Hepatocyte (in vitro differentiated cells): ENCODE results near the gene GLS2. TPM values are rescaled to one million over a fixed set of nuclear protein-coding genes. Genes with fewer than 3 reads are reported as not detected.

Source experiments
- DNase-seq: peaks from one replicate; pipeline ENCODE4 v3.0.0-alpha.2; 2016; ENCODE audit warnings: low spot score
- H2AFZ ChIP-seq: fragments of 200-600 bp; sonication (generic); 2 replicates; pipeline ENCODE4 v1.6.0; 2016; ENCODE audit warnings: antibody characterized with exemption, mild to moderate bottlenecking
- H3K27ac ChIP-seq: fragments of 200-600 bp; sonication (generic); 2 replicates; pipeline ENCODE4 v1.5.1; 2016; ENCODE audit warnings: mild to moderate bottlenecking
- H3K27me3 ChIP-seq: fragments of 200-600 bp; sonication (generic); 2 replicates; pipeline ENCODE4 v1.6.1; 2016
- H3K36me3 ChIP-seq: fragments of 200-600 bp; sonication (generic); replicated peaks from 2 replicates; pipeline ENCODE4 v1.5.1; 2016; ENCODE audit warnings: low read depth; ENCODE audit not compliant: insufficient read depth
- H3K4me1 ChIP-seq: fragments of 200-600 bp; sonication (generic); 2 replicates; pipeline ENCODE4 v1.5.1; 2016; ENCODE audit warnings: mild to moderate bottlenecking, moderate library complexity; ENCODE audit not compliant: insufficient read depth
- H3K4me2 ChIP-seq: fragments of 200-600 bp; sonication (generic); 2 replicates; pipeline ENCODE4 v1.6.0; 2016
- H3K4me3 ChIP-seq: fragments of 200-600 bp; sonication (generic); 2 replicates; pipeline ENCODE4 v1.5.1; 2016; ENCODE audit warnings: mild to moderate bottlenecking
- H3K79me2 ChIP-seq: fragments of 200-600 bp; sonication (generic); 2 replicates; pipeline ENCODE4 v1.6.0; 2017; ENCODE audit warnings: mild to moderate bottlenecking
- H3K9me2 ChIP-seq: fragments of 200-600 bp; sonication (generic); replicated peaks from 2 replicates; pipeline ENCODE4 v1.6.0; 2017; ENCODE audit warnings: mild to moderate bottlenecking; ENCODE audit not compliant: insufficient read depth
- H3K9me3 ChIP-seq: fragments of 200-600 bp; sonication (generic); 2 replicates; pipeline ENCODE4 v1.5.1; 2016; ENCODE audit warnings: low read depth, mild to moderate bottlenecking
- H4K20me1 ChIP-seq: fragments of 200-600 bp; sonication (generic); 2 replicates; pipeline ENCODE4 v1.6.0; 2016; ENCODE audit warnings: mild to moderate bottlenecking; ENCODE audit not compliant: insufficient read depth, poor library complexity, severe bottlenecking
- CTCF ChIP-seq: fragments of 200-600 bp; sonication (generic); IDR thresholded peaks from 2 replicates; pipeline ENCODE4 v1.5.1; 2016; ENCODE audit warnings: antibody characterized with exemption, mild to moderate bottlenecking; ENCODE audit not compliant: poor library complexity
- EZH2 ChIP-seq: fragments of 200-600 bp; sonication (generic); IDR thresholded peaks from 2 replicates; pipeline ENCODE4 v1.6.1; 2016; ENCODE audit warnings: antibody characterized with exemption, mild to moderate bottlenecking, borderline replicate concordance
- EZH2phosphoT487 ChIP-seq: fragments of 200-600 bp; sonication (generic); IDR thresholded peaks from one replicate; pipeline ENCODE4 v1.6.1; 2018; ENCODE audit warnings: antibody characterized with exemption, mild to moderate bottlenecking, low read depth, moderate library complexity; ENCODE audit not compliant: unreplicated experiment, severe bottlenecking
- WGBS: methylation state at CpG from one replicate; pipeline ENCODE4 v1.1.6; 2016; ENCODE audit warnings: low lambda C conversion rate; ENCODE audit errors: missing lambda C conversion rate; 5-methylcytosine and 5-hydroxymethylcytosine counted together
- polyA plus RNA-seq: library from polyadenylated mRNA; unstranded; fragments of >200 nt; fragmentation: Nextera tagmentation; extraction: Ambion mirVana; gene quantifications from 2 replicates; pipeline ENCODE4 v1.2.1, GENCODE V29; 2016
- total RNA-seq: library from RNA; depleted of rRNA; stranded (reverse); fragments of >200 nt; gene quantifications from 2 replicates; pipeline ENCODE4 v1.2.3, GENCODE V29; 2014

GLS2 gene
- total and polyA plus RNA-seq, 2 experiments from 2014 or later = 3.5 to 6.4 TPM

DNA sequence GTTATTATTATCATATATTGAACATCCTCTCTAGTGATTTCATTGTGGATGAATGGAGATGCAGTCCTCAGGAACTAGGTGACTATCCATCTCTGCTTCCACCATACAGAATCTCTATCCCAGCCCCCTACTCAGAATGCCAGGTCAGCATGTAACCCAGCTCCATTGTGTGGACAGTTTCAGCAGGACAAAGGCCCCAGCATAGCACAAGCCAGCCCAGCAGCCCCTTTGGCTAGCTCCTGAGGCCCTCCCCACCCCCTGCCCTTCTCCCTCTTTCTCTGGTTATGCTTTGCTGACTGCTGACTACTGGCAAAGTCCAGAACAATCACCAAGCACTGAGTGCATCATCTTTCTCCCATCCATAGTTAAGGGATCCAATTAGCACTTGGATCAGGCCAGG is 25.4 kb downstream of the GLS2 start:
- no peak for DNase-seq
- H4K20me1 ChIP-seq = no peaks in the 10 kb centered on the region
- TF ChIP-seq CTCF = no peak
- TF ChIP-seq EZH2phosphoT487 = no peak
- no peaks in the 10 kb centered on the region for H3K9me2 ChIP-seq
- H3K4me2 ChIP-seq = no peak overlapping the region
- H2AFZ ChIP-seq = no peak overlapping the region
- H3K36me3 ChIP-seq = no peaks in the 10 kb centered on the region
- H3K27me3 ChIP-seq = no peaks in the 10 kb centered on the region
- peaks cover 3% of the 10 kb centered on the region for H3K4me1 ChIP-seq
- no peaks in the 10 kb centered on the region for H3K79me2 ChIP-seq
- no peaks in the 10 kb centered on the region for H3K9me3 ChIP-seq
- H3K27ac ChIP-seq = no peak overlapping the region
- H3K4me3 ChIP-seq = no peak overlapping the region

DNA sequence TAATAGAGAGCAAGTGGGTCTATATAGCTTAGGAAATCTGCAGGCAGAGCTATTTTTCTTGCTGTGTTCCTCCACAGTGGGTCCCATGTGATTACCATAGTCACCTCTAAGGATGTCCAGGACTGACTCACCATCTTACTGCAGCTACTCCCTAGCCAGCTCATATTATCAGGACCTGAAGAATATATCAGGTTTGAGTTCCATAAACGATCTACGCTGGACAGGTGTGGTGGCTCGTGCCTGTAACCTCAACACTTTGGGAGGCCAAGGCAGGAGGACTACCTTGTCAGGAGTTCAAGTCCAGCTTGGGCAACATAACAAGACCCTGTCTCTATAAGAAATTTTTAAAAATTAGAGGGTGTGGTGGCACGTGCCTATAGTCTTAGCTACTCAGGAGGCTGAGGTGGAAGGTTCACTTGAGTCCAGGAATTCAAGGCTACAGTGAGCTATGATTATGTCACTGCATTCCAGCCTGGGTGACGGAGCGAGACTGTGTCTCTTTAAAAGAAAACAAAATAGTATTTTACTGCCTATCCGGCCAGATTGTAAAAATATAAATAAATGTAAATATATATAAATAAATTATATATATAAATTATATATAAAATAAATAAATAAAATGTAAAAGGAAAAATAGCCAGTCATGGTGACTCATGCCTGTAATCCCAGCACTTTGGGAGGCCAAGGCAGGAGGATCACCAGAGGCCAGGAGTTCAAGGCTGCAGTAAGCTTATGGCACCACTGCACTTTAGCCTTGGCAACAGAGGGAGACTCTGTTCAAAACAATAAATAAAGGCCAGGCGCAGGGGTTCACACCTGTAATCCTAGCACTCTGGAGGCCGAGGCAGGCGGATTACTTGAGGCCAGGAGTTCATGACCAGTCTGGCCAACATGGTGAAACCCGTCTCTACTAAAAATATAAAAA is 26.5 kb downstream of the GLS2 start:
- 88% methylated on average over 11 of the region's 11 CpGs for WGBS
- Histone ChIP-seq H3K79me2 (no peaks in the 10 kb centered on the region), H3K4me1 (peaks cover 3% of the 10 kb centered on the region), H3K27me3 (no peaks in the 10 kb centered on the region), H3K36me3 (no peaks in the 10 kb centered on the region), H3K9me2 (no peaks in the 10 kb centered on the region), H2AFZ (no peak overlapping the region), H4K20me1 (no peaks in the 10 kb centered on the region), H3K9me3 (no peaks in the 10 kb centered on the region), H3K27ac (no peak overlapping the region), H3K4me3 (no peak overlapping the region), H3K4me2 (no peak overlapping the region)
- TF ChIP-seq EZH2phosphoT487 = no peak
- no peak for TF ChIP-seq CTCF
- TF ChIP-seq EZH2 = no peak
- no peak for DNase-seq

GRCh38 chr12:56457817-56458216 is 30.1 kb downstream of the GLS2 start:
- Histone ChIP-seq H3K36me3 (no peaks in the 10 kb centered on the region), H3K27ac (no peak overlapping the region), H3K4me2 (no peak overlapping the region), H3K27me3 (no peaks in the 10 kb centered on the region), H3K79me2 (no peaks in the 10 kb centered on the region), H3K4me3 (no peak overlapping the region), H2AFZ (no peak overlapping the region), H3K9me2 (no peaks in the 10 kb centered on the region), H4K20me1 (no peaks in the 10 kb centered on the region), H3K4me1 (no peaks in the 10 kb centered on the region), H3K9me3 (no peaks in the 10 kb centered on the region)
- DNase-seq = no peak
- TF ChIP-seq EZH2phosphoT487 (no peak), CTCF (no peak)
- WGBS = 79% methylated on average over 4 of the region's 4 CpGs
